SKM-1 (cell line): ENCODE data around the gene NSD2.
"Not testable (repeated sequence)": the region's sequence is repeated elsewhere in the genome, so short reads cannot be mapped to it uniquely, and the experiment has no call there.

Experiments
- DNase-seq: peaks from one replicate; lab custom pipeline; 2025; ENCODE audit not compliant: unreplicated experiment; lab: John Stamatoyannopoulos, UW

The NSD2 gene

GRCh38 chr4:1841887-1842210, 29.3 kb upstream of the NSD2 start:
- no peak for DNase-seq

GRCh38 chr4:1842339-1842895, 28.8 kb upstream of the NSD2 start:
- no peak for DNase-seq

- DNase-seq: no peak
Measured at GRCh38 chr4:1842993-1843448, 28.2 kb upstream of the NSD2 start.

GRCh38 chr4:1843852-1844251, 27.3 kb upstream of the NSD2 start:
- DNase-seq: no peak

DNA sequence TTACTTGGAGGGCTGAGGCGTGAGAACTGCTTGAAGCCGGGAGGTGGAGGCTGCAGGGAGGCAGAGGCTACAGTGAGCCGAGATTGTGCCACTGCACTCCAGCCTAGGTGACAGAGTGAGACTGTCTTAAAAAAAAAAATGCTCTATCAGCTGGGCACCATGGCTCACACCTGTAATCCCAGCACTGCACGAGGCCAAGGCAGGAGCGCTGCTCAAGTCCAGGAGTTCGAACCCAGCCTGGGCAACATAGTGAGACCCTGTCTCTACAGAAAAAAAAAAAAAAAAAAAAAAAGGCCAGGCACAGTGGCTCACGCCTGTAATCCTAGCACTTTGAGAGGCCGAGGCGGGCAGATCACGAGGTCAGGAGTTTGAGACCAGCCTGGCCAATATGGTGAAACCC, 26.6 kb upstream of the NSD2 start:
- DNase-seq: not testable (repeated sequence)

GRCh38 chr4:1846580-1846979, 24.6 kb upstream of the NSD2 start:
- no peak for DNase-seq

- no peak for DNase-seq
Measured at GRCh38 chr4:1850276-1850675, 20.9 kb upstream of the NSD2 start.

DNA sequence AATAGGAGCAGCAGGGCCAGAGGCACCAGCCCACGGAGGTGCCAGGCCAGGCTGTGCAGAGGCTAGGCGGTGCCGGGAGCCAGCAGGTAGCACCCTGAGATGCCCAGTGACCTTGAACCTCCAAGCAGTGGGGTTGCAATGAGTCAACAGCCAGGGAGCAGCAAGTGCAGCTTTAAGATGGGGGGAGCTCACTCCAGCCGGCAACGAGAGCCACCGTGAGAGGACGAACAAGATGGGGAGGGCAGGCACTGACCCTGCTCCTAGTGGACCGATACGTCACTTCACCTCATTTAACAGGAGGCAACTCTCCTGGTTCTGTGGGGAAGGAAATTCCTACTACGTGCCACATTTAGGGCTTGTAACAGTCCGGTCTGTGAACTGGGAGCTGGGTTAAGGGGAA, 20.0 kb upstream of the NSD2 start:
- DNase-seq: no peak

- no peak for DNase-seq
Measured at GRCh38 chr4:1851575-1852410, 19.4 kb upstream of the NSD2 start.

- DNase-seq: no peak
Measured at GRCh38 chr4:1852904-1853623, 18.1 kb upstream of the NSD2 start.

DNA sequence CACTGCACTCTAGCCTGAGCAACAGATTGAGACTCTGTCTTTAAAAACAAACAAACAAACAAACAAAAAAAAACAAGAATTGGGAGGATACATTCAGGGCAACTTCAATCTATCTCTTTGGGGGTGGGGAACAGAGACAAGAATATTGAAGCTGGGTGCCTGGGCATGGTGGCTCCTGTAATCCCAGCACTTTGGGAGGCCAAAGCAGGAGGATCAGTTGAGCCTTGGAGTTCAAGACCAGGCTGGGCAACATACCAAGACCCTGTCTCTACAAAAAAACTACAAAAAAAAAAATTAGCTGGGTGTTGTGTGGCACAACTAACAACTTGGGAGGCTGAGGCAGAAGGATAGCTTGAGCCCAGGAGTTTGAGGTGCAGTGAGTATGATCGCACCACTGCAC, 16.4 kb upstream of the NSD2 start:
- no peak for DNase-seq

DNA sequence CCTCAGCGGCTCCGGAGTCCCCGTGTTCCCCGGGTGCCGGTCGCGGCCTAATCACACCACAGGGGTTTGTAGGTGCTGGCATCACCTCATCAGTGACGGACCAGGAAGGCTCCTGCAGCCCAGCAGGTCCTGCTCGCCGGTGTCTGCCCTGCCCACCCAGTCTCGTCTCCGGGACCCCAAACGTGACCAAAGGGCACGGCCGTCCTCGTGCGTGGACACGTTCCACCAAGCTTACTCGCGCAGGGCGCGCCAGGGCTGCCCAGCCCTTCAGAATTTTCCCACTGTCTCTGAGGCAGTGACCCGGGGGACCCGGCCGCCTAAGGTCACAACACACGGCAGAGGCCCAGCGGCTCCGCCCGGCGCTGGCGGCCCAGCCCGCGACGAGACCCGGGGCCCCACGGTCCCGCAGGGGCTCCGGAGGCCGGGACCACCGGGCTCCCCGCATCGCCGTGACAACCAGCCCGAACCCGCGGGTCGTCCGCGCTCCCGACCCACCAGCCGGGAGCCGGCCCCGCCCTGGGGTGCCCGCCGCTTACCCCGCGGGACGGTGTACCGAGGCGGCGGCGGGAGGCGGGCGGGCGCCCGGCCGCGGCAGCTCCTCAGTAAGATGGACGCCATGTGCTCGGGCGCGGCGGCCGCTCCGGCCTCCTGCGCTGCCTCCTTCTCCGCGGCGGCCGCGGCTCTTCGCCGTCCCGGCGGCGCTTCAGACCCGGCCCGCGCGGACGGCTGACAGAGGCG, 15.7 kb upstream of the NSD2 start:
- DNase-seq: no peak

DNA sequence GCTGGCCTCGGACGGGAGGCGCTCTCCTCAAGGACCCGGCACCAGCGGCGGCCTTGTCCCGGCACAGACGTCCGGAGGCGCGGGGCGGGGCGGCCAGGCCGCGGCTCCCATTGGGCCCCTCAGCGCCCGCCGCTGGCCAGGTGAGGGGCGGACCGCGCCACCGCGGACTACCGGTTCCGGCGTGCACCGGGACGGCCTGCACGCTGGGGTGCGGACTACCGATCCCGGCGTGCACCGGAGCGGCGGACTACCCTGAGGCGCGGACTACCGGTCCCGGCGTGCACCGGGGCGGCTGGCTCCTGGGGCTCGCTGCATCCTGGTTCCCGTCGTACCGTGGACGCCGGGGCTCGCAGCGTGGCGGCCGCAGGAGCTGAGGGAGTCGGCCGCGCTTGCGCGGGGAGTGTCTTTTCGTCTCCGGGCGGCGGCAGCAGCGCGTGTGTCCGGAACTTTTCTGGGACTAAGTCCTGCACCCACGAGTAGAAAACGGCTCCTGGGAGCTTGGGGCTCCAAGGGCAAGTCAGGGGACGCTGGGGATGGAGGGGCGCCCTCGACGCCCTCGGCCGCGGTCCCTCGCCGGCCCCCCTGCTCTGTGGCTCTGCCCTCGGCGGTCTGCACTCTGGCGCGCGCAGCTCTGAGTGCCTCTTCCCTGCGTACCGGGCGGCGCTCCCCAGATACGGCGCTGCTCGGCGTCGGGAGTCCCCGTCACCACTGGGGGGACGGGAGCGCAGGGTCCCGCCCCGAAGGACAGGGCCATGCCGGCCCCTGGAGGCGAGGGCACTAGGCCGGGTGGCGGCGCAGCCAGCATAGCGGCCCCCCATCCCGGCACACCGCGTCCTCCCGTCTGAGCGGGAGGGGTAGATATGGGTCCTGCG, 14.9 kb upstream of the NSD2 start, which contains the start of gene LETM1:
LETM1 (minus strand) TSS at position 86 of the 872 bp plus-strand sequence. CDS start 206 bp downstream, outside the sequence.
- peak; percentile 89 for DNase-seq

DNA sequence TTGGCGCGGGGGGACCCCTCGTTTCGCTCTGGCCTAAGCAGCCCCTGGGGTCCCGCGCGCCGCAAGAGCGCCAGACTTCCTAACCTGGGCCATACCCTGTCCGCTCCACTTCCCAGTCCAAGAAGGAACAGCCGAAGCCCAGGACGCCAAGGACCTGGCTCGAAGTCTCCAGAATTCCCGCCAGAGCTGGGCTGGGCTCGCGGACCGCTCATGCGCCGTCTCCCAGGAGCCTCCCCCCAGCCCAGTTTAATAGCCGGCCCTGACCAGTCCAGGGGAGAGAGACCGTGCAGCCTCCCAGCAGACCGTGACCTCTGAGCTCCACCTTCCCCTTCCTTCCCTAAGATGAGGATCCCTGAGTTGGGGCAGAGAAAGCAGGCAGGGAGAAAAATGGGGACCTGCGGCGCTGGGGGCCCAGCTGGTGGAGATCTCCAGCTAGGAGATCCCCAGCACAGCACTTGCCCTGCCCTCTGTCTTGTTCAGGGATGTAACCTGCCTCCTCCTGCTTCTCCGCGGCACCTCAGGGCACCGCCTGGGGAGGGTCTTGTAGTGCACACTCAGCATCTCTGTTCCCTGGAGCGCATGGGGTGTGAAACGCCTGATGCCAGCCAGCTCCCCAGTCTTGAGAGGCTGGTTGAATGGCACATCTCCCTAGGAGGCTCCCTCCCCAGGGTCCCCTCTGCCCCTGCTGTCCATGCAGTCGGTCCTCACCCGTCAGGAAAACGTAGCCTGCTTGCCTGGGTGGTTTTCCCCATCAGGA, 14.1 kb upstream of the NSD2 start:
- no peak for DNase-seq

DNA sequence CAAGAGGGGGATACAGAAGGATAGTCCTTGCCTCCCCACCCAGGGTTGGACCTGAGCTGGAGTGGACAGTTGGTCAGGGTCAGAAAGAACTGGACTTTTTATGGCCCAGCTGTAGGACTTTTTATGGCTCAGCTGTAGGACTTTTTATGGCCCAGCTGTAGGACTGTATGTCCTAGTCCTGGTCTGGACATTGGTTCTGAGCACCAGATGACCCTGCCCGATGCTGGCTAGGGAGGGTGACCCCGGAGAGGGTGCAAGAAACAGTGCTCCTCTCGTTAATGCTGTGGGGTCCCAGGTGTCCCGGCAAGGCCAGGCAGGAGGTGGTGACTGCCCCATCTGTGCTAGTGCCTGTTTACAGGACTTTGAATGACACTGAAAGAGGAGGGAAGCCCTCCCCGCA, 13.3 kb upstream of the NSD2 start:
- no peak for DNase-seq

GRCh38 chr4:1859389-1859753, 11.8 kb upstream of the NSD2 start:
- DNase-seq: no peak

GRCh38 chr4:1862055-1862911, 8.9 kb upstream of the NSD2 start:
- no peak for DNase-seq

GRCh38 chr4:1862961-1863296, 8.3 kb upstream of the NSD2 start:
- no peak for DNase-seq
